GM12875 (cell line): ENCODE measurements around the gene PSMG2.

Experiments used
- H3K4me3 ChIP-seq: one replicate; pipeline ENCODE4 v1.5.1; 2011; ENCODE audit warnings: low read depth, low read length, control low read depth
- TF ChIP-seq, protein P1 (sequence below): IDR thresholded peaks from 2 replicates; pipeline ENCODE4 v1.5.1; 2011; ENCODE audit warnings: low read depth, mild to moderate bottlenecking, control low read depth, inconsistent platforms, low read length, moderate library complexity, borderline replicate concordance; ENCODE audit not compliant: insufficient read depth

The PSMG2 gene

GRCh38 chr18:12699747-12700146 is 3.1 kb upstream of the PSMG2 start:
- TF ChIP-seq, protein P1, sequence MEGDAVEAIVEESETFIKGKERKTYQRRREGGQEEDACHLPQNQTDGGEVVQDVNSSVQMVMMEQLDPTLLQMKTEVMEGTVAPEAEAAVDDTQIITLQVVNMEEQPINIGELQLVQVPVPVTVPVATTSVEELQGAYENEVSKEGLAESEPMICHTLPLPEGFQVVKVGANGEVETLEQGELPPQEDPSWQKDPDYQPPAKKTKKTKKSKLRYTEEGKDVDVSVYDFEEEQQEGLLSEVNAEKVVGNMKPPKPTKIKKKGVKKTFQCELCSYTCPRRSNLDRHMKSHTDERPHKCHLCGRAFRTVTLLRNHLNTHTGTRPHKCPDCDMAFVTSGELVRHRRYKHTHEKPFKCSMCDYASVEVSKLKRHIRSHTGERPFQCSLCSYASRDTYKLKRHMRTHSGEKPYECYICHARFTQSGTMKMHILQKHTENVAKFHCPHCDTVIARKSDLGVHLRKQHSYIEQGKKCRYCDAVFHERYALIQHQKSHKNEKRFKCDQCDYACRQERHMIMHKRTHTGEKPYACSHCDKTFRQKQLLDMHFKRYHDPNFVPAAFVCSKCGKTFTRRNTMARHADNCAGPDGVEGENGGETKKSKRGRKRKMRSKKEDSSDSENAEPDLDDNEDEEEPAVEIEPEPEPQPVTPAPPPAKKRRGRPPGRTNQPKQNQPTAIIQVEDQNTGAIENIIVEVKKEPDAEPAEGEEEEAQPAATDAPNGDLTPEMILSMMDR, result no peak
- H3K4me3 ChIP-seq, result no peak overlapping the region

DNA sequence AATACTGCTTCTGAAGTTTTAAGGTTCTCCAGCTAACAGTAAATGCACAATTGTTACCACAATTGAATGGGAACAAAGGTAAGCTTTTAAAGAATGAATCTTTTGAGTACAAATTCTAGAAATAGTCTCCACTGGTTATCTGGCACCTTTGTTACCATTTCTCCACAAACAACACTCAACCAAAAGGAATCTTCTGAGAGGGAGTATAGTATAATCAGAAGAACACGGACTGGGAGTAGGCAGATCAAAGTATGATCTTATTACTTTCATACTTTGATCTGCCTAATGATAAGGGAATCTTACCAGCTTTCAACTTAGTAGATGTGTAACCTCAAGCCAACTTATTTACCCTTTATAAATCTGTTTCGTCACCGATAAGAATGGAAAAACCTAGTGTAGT is 1.7 kb upstream of the PSMG2 start:
- H3K4me3 ChIP-seq, result no peak overlapping the region
- TF ChIP-seq, protein P1, result no peak

GRCh38 chr18:12703096-12703567 is 290 bp downstream of the PSMG2 start:
- TF ChIP-seq, protein P1, result no peak
- peak overlapping the region; percentile 98 for H3K4me3 ChIP-seq

- TF ChIP-seq, protein P1, result no peak
- H3K4me3 ChIP-seq, result peak overlapping the region; percentile 98
These were observed 822 bp downstream of the PSMG2 start for GRCh38 chr18:12703664-12704063.

DNA sequence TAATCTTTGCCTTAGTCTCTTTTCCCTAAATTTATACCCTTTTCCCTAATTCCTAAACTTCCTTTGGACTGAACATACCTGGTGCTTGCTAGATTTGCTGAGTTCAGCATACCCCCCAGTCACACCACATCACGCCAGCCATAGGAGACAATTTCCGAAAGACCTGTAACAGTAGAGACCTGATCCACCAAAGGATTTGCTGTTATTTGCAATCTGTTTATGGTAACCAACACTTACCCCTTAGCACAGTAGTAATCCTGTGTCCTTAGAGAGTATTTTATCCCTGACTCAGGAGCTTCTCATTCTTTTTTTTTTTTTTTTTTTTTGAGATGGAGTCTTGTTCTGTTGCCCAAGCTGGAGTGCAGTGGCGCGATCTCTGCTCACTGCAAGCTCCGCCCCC is 8.6 kb downstream of the PSMG2 start:
- TF ChIP-seq, protein P1, result no peak
- no peak overlapping the region for H3K4me3 ChIP-seq

DNA sequence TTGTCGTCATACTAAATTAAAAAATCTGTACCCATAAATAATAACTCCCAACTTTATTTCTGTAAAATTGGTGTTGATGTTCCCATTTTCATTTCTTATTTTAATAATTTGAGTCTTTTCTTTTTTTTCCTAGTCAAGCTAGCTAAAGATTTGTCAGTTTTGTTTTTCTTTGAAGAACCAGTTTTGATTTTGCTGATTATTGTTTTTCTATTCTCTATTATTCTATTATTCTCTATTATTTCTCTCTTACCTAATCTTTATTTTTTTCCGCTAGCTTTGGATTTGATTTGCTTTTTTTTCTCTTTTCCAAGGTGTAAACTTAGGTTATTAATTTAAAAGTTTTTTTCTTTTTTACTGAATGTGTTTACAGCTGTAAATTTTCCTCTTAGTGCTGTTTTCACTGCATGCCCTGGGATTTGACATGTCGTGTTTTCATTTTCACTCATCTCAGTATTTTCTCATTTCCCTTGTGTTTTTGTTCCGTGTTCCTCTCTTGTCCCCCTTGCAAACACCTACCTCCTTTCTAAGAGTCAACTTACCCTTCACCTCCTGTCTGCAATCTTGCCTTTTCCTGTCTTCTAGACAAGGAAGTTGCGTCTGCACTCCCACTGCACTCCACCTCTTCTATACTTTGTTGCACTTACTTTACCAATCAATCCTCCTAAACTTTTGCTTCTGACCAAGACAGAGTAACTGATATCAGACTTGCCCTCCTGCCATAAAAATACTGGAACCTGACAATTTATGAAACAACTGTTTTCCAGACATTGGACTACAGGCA is 18.8 kb downstream of the PSMG2 start:
- no peak overlapping the region for H3K4me3 ChIP-seq
- TF ChIP-seq, protein P1, result no peak

- no peak overlapping the region for H3K4me3 ChIP-seq
- TF ChIP-seq, protein P1, result no peak
These were observed 19.9 kb downstream of the PSMG2 start for GRCh38 chr18:12722731-12723130.
